Measurements from ENCODE around the gene RRAGB. TPM values are rescaled to one million over a fixed set of nuclear protein-coding genes. Genes with fewer than 3 reads are reported as not detected.

RRAGB gene
- total and polyA plus RNA-seq, 2 of the 4 experiments (the other 2 are of a cell fraction), result 9.1 to 15.1 TPM

GRCh38 chrX:55796496-55796895, 78.9 kb downstream of the RRAGB start:
- Histone ChIP-seq H3K27ac (ENCODE audit: insufficient read depth, low read length) (no peak overlapping the region), H3K9me1 (ENCODE audit: insufficient read depth, low read length) (no peaks in the 10 kb centered on the region), H3K4me3 (ENCODE audit: insufficient read depth, low read depth, low read length) (no peak overlapping the region), H4K20me1 (ENCODE audit: insufficient read depth, low read length) (no peaks in the 10 kb centered on the region), H2BK20ac (ENCODE audit: low read depth, low read length) (no peak overlapping the region), H3K4me2 (ENCODE audit: low read depth, low read length) (no peak overlapping the region), H2AK9ac (replicated peaks; ENCODE audit: low read depth, low read length, poor library complexity) (no peak overlapping the region), H3K4ac (ENCODE audit: low read depth, low read length) (no peak overlapping the region), H3K9me3 (ENCODE audit: control insufficient read depth, insufficient read depth, low read length) (no peaks in the 10 kb centered on the region), H3K14ac (replicated peaks; ENCODE audit: low read depth, low read length) (no peak overlapping the region), H2BK5ac (ENCODE audit: low read depth, low read length, poor library complexity, severe bottlenecking) (no peak overlapping the region), H3K4me1 (ENCODE audit: control insufficient read depth, insufficient read depth, low read length) (peaks cover 2% of the 10 kb centered on the region; the same call in 1 of the 2 replicates), H3K36me3 (ENCODE audit: control insufficient read depth, insufficient read depth, low read length) (no peaks in the 10 kb centered on the region), H2AFZ (replicated peaks; ENCODE audit: low read length, poor library complexity) (no peak overlapping the region), H3K56ac (ENCODE audit: extremely low read depth, insufficient read depth, low read length) (no peak overlapping the region), H4K91ac (ENCODE audit: insufficient read depth, low read depth, low read length) (no peak overlapping the region), H3K23ac (ENCODE audit: low read depth, low read length) (no peak overlapping the region), H2BK15ac (ENCODE audit: low read depth, low read length) (no peak overlapping the region), H2AK5ac (ENCODE audit: low read depth, low read length) (no peak overlapping the region), H4K5ac (ENCODE audit: low read depth, low read length) (no peak overlapping the region), H2BK120ac (ENCODE audit: low read depth, low read length) (no peak overlapping the region), H3K27me3 (ENCODE audit: control insufficient read depth, insufficient read depth, low read length) (no peaks in the 10 kb centered on the region), H3K79me1 (ENCODE audit: low read depth in 1 of 2, low read length in 2 of 2) (no peaks in the 10 kb centered on the region), H4K8ac (ENCODE audit: low read depth in 2 of 2, low read length in 2 of 2) (no peak overlapping the region), H3K18ac (ENCODE audit: low read depth, low read length) (no peak overlapping the region), H3K9ac (ENCODE audit: low read depth, low read length) (no peak overlapping the region)
- no CpG with 5 or more reads among the region's 3 CpGs for WGBS, 2 experiments (ENCODE audit: extremely low coverage in 2 of 2, insufficient read length in 1 of 2)
- ATAC-seq (ENCODE audit: low read depth), result no peak
- CTCF ChIA-PET, result interaction anchor here (0.6 kb wide), 1 partner anchor 64 kb away, joined by 3 read pairs; no protein-coding TSS in a partner anchor
- POLR2A ChIA-PET (ENCODE audit: unreplicated experiment), result no interaction called here
- BruUV-seq (replicated peaks), result no TSS peak
- DNase-seq, result no peak
- dilution Hi-C loops (cut with HindIII; ENCODE audit: low sequenced_read_pairs, unreplicated experiment), result no loop called here
- no peak for TF ChIP-seq RAD21 (IDR thresholded peaks at IDR 0.05; ENCODE audit: low read length)
- no peak for TF ChIP-seq BHLHE40 (IDR thresholded peaks at IDR 0.05; ENCODE audit: low read depth, low read length)
- no peak for TF ChIP-seq NFE2L2 (IDR thresholded peaks at IDR 0.05; ENCODE audit: low read depth, low read length)
- TF ChIP-seq ELK1 (IDR thresholded peaks at IDR 0.05; ENCODE audit: borderline replicate concordance, low read depth, low read length), result no peak
- TF ChIP-seq CEBPB (IDR thresholded peaks at IDR 0.05; ENCODE audit: low read depth, low read length), result no peak
- TF ChIP-seq CHD1 (IDR thresholded peaks at IDR 0.05; ENCODE audit: low read depth, low read length), result no peak
- TF ChIP-seq MAFK (IDR thresholded peaks at IDR 0.05; ENCODE audit: low read depth, low read length), result no peak
- no peak for TF ChIP-seq CTCF (conservative IDR thresholded peaks at IDR 0.05; ENCODE audit: low read depth, low read length)
- no peak for TF ChIP-seq USF2 (IDR thresholded peaks at IDR 0.05; ENCODE audit: low read depth, low read length)
- TF ChIP-seq POLR2A (IDR thresholded peaks at IDR 0.05; ENCODE audit: low read depth, low read length), result no peak
- intact Hi-C loops (cut with micrococcal nuclease), result no loop called here
- in situ Hi-C loops (cut with MboI; ENCODE audit: low sequenced_read_pairs), result no loop called here
